Activated naive CD4-positive, alpha-beta T cell treated with anti-CD3 and anti-CD28 coated beads for 36 hours (primary cell): Measurements from ENCODE around the gene TRIM44. TPM values are rescaled to one million over a fixed set of nuclear protein-coding genes. Genes with fewer than 3 reads are reported as not detected.
"Not testable (repeated sequence)": the region's sequence is repeated elsewhere in the genome, so short reads cannot be mapped to it uniquely, and the experiment has no call there.

ENCODE experiments used
- CTCF ChIA-PET: fragments of 350-600 bp; sonication (Branson Sonifier 250); formaldehyde crosslinking; loops from one replicate; lab custom pipeline; 2021; ENCODE audit warnings: antibody characterized with exemption; lab: Charles Lee
- DNase-seq: peaks from one replicate; pipeline ENCODE4 v3.0.0-alpha.2; 2020
- H3K27ac Mint-ChIP-seq: one replicate; pipeline ENCODE4 v1.8.0; 2021; ENCODE audit warnings: mild to moderate bottlenecking, mixed read lengths
- H3K27me3 Mint-ChIP-seq: one replicate; pipeline ENCODE4 v1.8.0; 2021; ENCODE audit warnings: low read depth, mixed read lengths
- H3K36me3 Mint-ChIP-seq: one replicate; pipeline ENCODE4 v1.8.0; 2021; ENCODE audit warnings: low read depth, mixed read lengths
- H3K4me1 Mint-ChIP-seq: one replicate; pipeline ENCODE4 v1.8.0; 2021; ENCODE audit warnings: low read depth, mixed read lengths
- H3K4me3 Mint-ChIP-seq: one replicate; pipeline ENCODE4 v1.8.0; 2021; ENCODE audit warnings: mild to moderate bottlenecking, moderate library complexity, mixed read lengths
- H3K9me3 Mint-ChIP-seq: one replicate; pipeline ENCODE4 v1.8.0; 2021; ENCODE audit warnings: mixed read lengths
- intact Hi-C: fragments of 100-400 bp; cut with micrococcal nuclease; formaldehyde crosslinking; loops from one replicate; pipeline ENCODE4 v1.15.1; 2023
- total RNA-seq, 2 experiments: library from RNA; stranded (reverse); gene quantifications; one replicate each; pipeline ENCODE4 v1.2.3, GENCODE V29; 2021

Gene TRIM44
- total RNA-seq, 2 experiments from 2014 or later = 35.0 to 37.8 TPM

GRCh38 chr11:35820614-35821013 is 158.0 kb downstream of the TRIM44 start:
- H3K4me3 Mint-ChIP-seq = no peak overlapping the region
- no peak overlapping the region for H3K27ac Mint-ChIP-seq
- H3K9me3 Mint-ChIP-seq = peaks cover 2% of the 10 kb centered on the region
- intact Hi-C loops = loop anchor here (2.0 kb wide), 1 partner anchor 36 kb away; no protein-coding TSS in a partner anchor
- H3K4me1 Mint-ChIP-seq = peaks cover 11% of the 10 kb centered on the region
- H3K36me3 Mint-ChIP-seq = peaks cover 10% of the 10 kb centered on the region
- no peak for DNase-seq
- CTCF ChIA-PET = interaction anchor here (1.5 to 3.8 kb wide), 8 partner anchors 11 to 447 kb away, joined by 4 to 25 read pairs (median 14); partner anchors contain the start of gene FJX1
- H3K27me3 Mint-ChIP-seq = no peaks in the 10 kb centered on the region

GRCh38 chr11:35822815-35823495 is 160.4 kb downstream of the TRIM44 start:
- H3K9me3 Mint-ChIP-seq = no peaks in the 10 kb centered on the region
- no peaks in the 10 kb centered on the region for H3K36me3 Mint-ChIP-seq
- CTCF ChIA-PET = interaction anchor here (0.6 to 3.8 kb wide), 31 partner anchors 9 to 466 kb away, joined by 3 to 25 read pairs (median 4); partner anchors contain the start of gene FJX1
- no peak overlapping the region for H3K4me3 Mint-ChIP-seq
- peaks cover 11% of the 10 kb centered on the region for H3K4me1 Mint-ChIP-seq
- intact Hi-C loops = loop anchor here (1.0 to 2.0 kb wide), 4 partner anchors 207 to 443 kb away; no protein-coding TSS in a partner anchor
- H3K27me3 Mint-ChIP-seq = no peaks in the 10 kb centered on the region
- H3K27ac Mint-ChIP-seq = no peak overlapping the region
- DNase-seq = no peak

- Mint-ChIP-seq H3K4me1 (peaks cover 11% of the 10 kb centered on the region), H3K4me3 (no peak overlapping the region), H3K27me3 (no peaks in the 10 kb centered on the region), H3K36me3 (no peaks in the 10 kb centered on the region), H3K9me3 (no peaks in the 10 kb centered on the region), H3K27ac (no peak overlapping the region)
- no peak for DNase-seq
- CTCF ChIA-PET = no interaction called here
- intact Hi-C loops = loop anchor here (2.0 kb wide), 1 partner anchor 435 kb away; no protein-coding TSS in a partner anchor
Observed at GRCh38 chr11:35823742-35824298, 161.2 kb downstream of the TRIM44 start.

GRCh38 chr11:35825386-35825785 is 162.8 kb downstream of the TRIM44 start:
- CTCF ChIA-PET = interaction anchor here (1.2 kb wide), 1 partner anchor 210 kb away, joined by 3 read pairs; no protein-coding TSS in a partner anchor
- Mint-ChIP-seq H3K27me3 (no peaks in the 10 kb centered on the region), H3K36me3 (no peaks in the 10 kb centered on the region)

GRCh38 chr11:35826006-35826405 is 163.4 kb downstream of the TRIM44 start:
- Mint-ChIP-seq H3K36me3 (no peaks in the 10 kb centered on the region), H3K27me3 (no peaks in the 10 kb centered on the region), H3K9me3 (no peaks in the 10 kb centered on the region), H3K27ac (no peak overlapping the region), H3K4me1 (peaks cover 11% of the 10 kb centered on the region), H3K4me3 (no peak overlapping the region)
- intact Hi-C loops = no loop called here
- CTCF ChIA-PET = interaction anchor here (0.6 kb wide), 1 partner anchor 217 kb away, joined by 6 read pairs; no protein-coding TSS in a partner anchor
- no peak for DNase-seq

More at GRCh38 chr11:35825386-35825785, 162.8 kb downstream of the TRIM44 start:
- intact Hi-C loops = no loop called here
- H3K27ac Mint-ChIP-seq = no peak overlapping the region
- peaks cover 11% of the 10 kb centered on the region for H3K4me1 Mint-ChIP-seq
- H3K9me3 Mint-ChIP-seq = no peaks in the 10 kb centered on the region
- H3K4me3 Mint-ChIP-seq = no peak overlapping the region
- DNase-seq = no peak

- Mint-ChIP-seq H3K36me3 (no peaks in the 10 kb centered on the region), H3K9me3 (no peaks in the 10 kb centered on the region), H3K27me3 (no peaks in the 10 kb centered on the region), H3K27ac (no peak overlapping the region), H3K4me3 (no peak overlapping the region), H3K4me1 (peaks cover 5% of the 10 kb centered on the region)
- intact Hi-C loops = no loop called here
- no peak for DNase-seq
- CTCF ChIA-PET = no interaction called here
Observed at GRCh38 chr11:35826949-35827348, 164.4 kb downstream of the TRIM44 start.

GRCh38 chr11:35836205-35836604 is 173.6 kb downstream of the TRIM44 start:
- H3K36me3 Mint-ChIP-seq = no peaks in the 10 kb centered on the region
- intact Hi-C loops = no loop called here
- CTCF ChIA-PET = interaction anchor here (1.0 to 1.3 kb wide), 2 partner anchors 13 to 14 kb away, joined by 3 read pairs; no protein-coding TSS in a partner anchor
- peaks cover 2% of the 10 kb centered on the region for H3K9me3 Mint-ChIP-seq
- H3K4me1 Mint-ChIP-seq = no peaks in the 10 kb centered on the region
- H3K4me3 Mint-ChIP-seq = no peak overlapping the region
- H3K27me3 Mint-ChIP-seq = peaks cover 7% of the 10 kb centered on the region
- no peak overlapping the region for H3K27ac Mint-ChIP-seq
- no peak for DNase-seq

- Mint-ChIP-seq H3K9me3 (peaks cover 2% of the 10 kb centered on the region), H3K27ac (no peak overlapping the region), H3K27me3 (peaks cover 10% of the 10 kb centered on the region), H3K36me3 (no peaks in the 10 kb centered on the region), H3K4me1 (no peaks in the 10 kb centered on the region), H3K4me3 (no peak overlapping the region)
- CTCF ChIA-PET = no interaction called here
- intact Hi-C loops = no loop called here
- no peak for DNase-seq
Observed at GRCh38 chr11:35838071-35838470, 175.5 kb downstream of the TRIM44 start.

GRCh38 chr11:35838697-35839367 is 176.3 kb downstream of the TRIM44 start:
- H3K36me3 Mint-ChIP-seq, intact Hi-C loops: not testable (repeated sequence)

GRCh38 chr11:35839368-35840161 is 177.0 kb downstream of the TRIM44 start:
- intact Hi-C loops = no loop called here
- H3K9me3 Mint-ChIP-seq = peaks cover 2% of the 10 kb centered on the region

More at GRCh38 chr11:35838697-35839367, 176.3 kb downstream of the TRIM44 start:
- not testable (repeated sequence) for H3K9me3 Mint-ChIP-seq, DNase-seq, H3K27ac Mint-ChIP-seq, H3K4me1 Mint-ChIP-seq, H3K27me3 Mint-ChIP-seq, H3K4me3 Mint-ChIP-seq
- CTCF ChIA-PET = interaction anchor here (0.7 kb wide), 1 partner anchor 34 kb away, joined by 3 read pairs; no protein-coding TSS in a partner anchor

GRCh38 chr11:35841733-35842132 is 179.2 kb downstream of the TRIM44 start:
- intact Hi-C loops = no loop called here
- Mint-ChIP-seq H3K27ac (no peak overlapping the region), H3K36me3 (no peaks in the 10 kb centered on the region), H3K9me3 (peaks cover 2% of the 10 kb centered on the region), H3K4me3 (no peak overlapping the region), H3K27me3 (peaks cover 7% of the 10 kb centered on the region), H3K4me1 (no peaks in the 10 kb centered on the region)
- DNase-seq = no peak
- CTCF ChIA-PET = no interaction called here

More at GRCh38 chr11:35839368-35840161, 177.0 kb downstream of the TRIM44 start:
- Mint-ChIP-seq H3K27ac (no peak overlapping the region), H3K4me1 (no peaks in the 10 kb centered on the region), H3K27me3 (peaks cover 10% of the 10 kb centered on the region), H3K36me3 (no peaks in the 10 kb centered on the region), H3K4me3 (no peak overlapping the region)
- CTCF ChIA-PET = interaction anchor here (0.7 to 0.9 kb wide), 2 partner anchors 17 to 33 kb away, joined by 3 read pairs; no protein-coding TSS in a partner anchor
- DNase-seq = no peak
